Immature natural killer cell (primary cell): ENCODE results near the gene BGN. TPM values are rescaled to one million over a fixed set of nuclear protein-coding genes. Genes with fewer than 3 reads are reported as not detected.

ENCODE experiments used
- DNase-seq, 3 donors: peaks; one replicate each; pipeline ENCODE4 v3.0.0; 2022; ENCODE audit warnings: mixed read lengths in 1 of 3
- H3K27ac Mint-ChIP-seq, 6 donors: one replicate each; pipeline ENCODE4 v1.8.0; 2020; ENCODE audit warnings: mixed read lengths in 6 of 6, mild to moderate bottlenecking in 5 of 6, inconsistent platforms in 4 of 6, moderate library complexity in 3 of 6
- H3K27me3 Mint-ChIP-seq, 3 donors: one replicate each; pipeline ENCODE4 v1.8.0; 2020 to 2021; ENCODE audit warnings: low read depth in 3 of 3, mild to moderate bottlenecking in 3 of 3, mixed read lengths in 3 of 3, moderate library complexity in 3 of 3, inconsistent platforms in 1 of 3
- H3K36me3 Mint-ChIP-seq, 3 donors: one replicate each; pipeline ENCODE4 v1.8.0; 2020; ENCODE audit warnings: mixed read lengths in 3 of 3, inconsistent platforms in 2 of 3, mild to moderate bottlenecking in 2 of 3
- H3K4me1 Mint-ChIP-seq, 2 donors: one replicate each; pipeline ENCODE4 v1.8.0; 2020; ENCODE audit warnings: inconsistent platforms in 2 of 2, mild to moderate bottlenecking in 2 of 2, mixed read lengths in 2 of 2, moderate library complexity in 1 of 2
- H3K4me3 Mint-ChIP-seq, 5 donors: one replicate each; pipeline ENCODE4 v1.8.0; 2020; ENCODE audit warnings: mild to moderate bottlenecking in 5 of 5, mixed read lengths in 5 of 5, inconsistent platforms in 3 of 5, moderate library complexity in 3 of 5
- H3K9me3 Mint-ChIP-seq, 6 donors: one replicate each; pipeline ENCODE4 v1.8.0; 2020; ENCODE audit warnings: mild to moderate bottlenecking in 6 of 6, mixed read lengths in 6 of 6, inconsistent platforms in 4 of 6, moderate library complexity in 3 of 6
- polyA plus RNA-seq, 3 donors: library from polyadenylated mRNA; unstranded; fragments of 300-500 nt; fragmentation: Illumina TruSeq; gene quantifications; one replicate each; pipeline ENCODE4 v1.2.3, GENCODE V29; 2021

Gene BGN
- polyA plus RNA-seq, result not detected

DNA sequence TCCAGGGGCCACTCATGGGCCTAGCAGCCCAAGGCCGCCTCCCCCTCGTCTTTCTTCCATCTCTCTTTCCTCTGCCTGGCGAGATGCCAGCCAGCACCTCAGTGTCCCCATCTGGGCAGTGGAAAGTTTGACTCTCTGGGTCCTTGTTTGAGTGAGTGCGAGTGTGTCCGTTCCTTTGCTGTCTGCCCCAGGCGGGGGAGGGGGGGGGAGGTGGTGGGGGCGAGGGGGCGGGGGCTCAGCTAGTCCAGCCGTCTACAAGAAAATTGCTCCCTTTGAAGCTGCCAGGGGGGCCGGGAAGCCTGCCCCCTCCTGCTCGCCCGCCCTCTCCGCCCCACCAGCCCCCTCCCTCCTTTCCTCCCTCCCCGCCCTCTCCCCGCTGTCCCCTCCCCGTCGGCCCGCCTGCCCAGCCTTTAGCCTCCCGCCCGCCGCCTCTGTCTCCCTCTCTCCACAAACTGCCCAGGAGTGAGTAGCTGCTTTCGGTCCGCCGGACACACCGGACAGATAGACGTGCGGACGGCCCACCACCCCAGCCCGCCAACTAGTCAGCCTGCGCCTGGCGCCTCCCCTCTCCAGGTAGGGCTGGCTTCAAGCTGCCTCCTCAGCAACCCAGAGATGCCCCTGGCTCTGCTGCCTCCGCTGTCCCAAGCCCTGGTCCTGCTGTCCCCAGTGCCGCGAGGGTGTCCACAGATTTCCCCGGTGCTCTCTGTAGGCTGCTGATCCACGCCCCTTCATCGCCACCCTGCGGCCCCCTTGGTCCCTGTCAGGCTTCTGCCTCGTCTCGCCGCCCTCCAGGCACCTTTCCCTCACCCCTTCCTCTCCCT, at the start of gene BGN:
Gene BGN, plus strand, starts transcription at position 440 of the 821 bp plus-strand sequence. CDS start 9,652 bp downstream, outside the sequence.
- H3K27me3 Mint-ChIP-seq, result peaks cover 0 to 2% (median 0%) of the 10 kb centered on the region in 3 donors
- DNase-seq, result no peak
- H3K4me1 Mint-ChIP-seq, result no peaks in the 10 kb centered on the region
- no peak within 1 kb of the TSS for H3K4me3 Mint-ChIP-seq
- H3K36me3 Mint-ChIP-seq, result no peaks in the 10 kb centered on the region
- no peak within 1 kb of the TSS for H3K27ac Mint-ChIP-seq
- H3K9me3 Mint-ChIP-seq, result no peaks in the 10 kb centered on the region

GRCh38 chrX:153445106-153445855, 49.5 kb upstream of the BGN start:
- peaks cover 0 to 1% (median 0%) of the 10 kb centered on the region in 3 donors for H3K27me3 Mint-ChIP-seq

DNA sequence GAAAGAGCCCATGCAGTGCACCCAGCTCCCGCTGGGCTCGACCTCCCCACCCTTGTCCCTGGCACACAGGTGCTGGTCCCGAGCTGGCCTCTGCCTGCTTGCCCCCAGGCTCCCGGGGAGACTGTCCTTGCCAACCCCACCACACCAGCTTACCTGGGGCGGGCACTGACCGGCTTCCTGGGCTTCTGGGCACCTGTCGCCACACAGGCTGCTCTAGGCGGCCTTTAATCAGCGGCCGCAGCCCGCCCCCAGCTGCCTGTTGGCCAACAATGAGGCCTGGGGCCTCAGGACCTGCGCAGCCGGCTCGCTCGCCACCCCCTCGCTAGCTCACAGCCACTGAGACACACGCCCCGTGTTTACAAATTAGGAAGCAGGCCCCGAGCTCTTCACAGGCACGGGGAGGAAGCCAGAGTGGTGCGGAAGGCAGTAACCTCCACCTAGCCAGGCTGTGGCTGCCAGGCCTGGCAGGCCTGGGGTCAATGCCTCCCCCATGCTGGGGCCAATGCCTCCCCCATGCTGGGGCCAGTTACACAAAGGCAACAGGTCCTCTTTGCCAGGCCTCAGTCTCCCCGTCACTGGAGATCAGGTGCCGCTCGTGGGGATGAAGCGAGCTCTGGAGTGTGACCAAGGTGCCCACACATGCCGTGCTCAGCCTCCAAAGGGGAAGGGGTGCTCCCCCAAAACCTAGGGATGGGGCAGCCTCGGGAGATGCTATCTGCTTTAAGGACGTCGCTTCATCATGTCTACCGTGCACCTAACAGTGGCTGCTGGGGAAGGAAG, 48.7 kb upstream of the BGN start, which contains the start of gene TREX2:
Gene TREX2, minus strand, starts transcription at position 201 of the 780 bp plus-strand sequence. CDS start 626 bp downstream, outside the sequence.
- Mint-ChIP-seq H3K36me3 (no peaks in the 10 kb centered on the region), H3K27ac (peak within 1 kb of the TSS in 1 of 6 donors; percentile 16), H3K4me3 (no peak within 1 kb of the TSS), H3K4me1 (no peaks in the 10 kb centered on the region), H3K9me3 (no peaks in the 10 kb centered on the region), H3K27me3 (peaks cover 0 to 2% (median 0%) of the 10 kb centered on the region in 3 donors)
- no peak for DNase-seq

More at GRCh38 chrX:153445106-153445855, 49.5 kb upstream of the BGN start:
- no peaks in the 10 kb centered on the region for H3K4me1 Mint-ChIP-seq
- DNase-seq, result no peak
- H3K4me3 Mint-ChIP-seq, result no peak overlapping the region
- H3K27ac Mint-ChIP-seq, result no peak overlapping the region
- no peaks in the 10 kb centered on the region for H3K9me3 Mint-ChIP-seq
- H3K36me3 Mint-ChIP-seq, result no peaks in the 10 kb centered on the region

DNA sequence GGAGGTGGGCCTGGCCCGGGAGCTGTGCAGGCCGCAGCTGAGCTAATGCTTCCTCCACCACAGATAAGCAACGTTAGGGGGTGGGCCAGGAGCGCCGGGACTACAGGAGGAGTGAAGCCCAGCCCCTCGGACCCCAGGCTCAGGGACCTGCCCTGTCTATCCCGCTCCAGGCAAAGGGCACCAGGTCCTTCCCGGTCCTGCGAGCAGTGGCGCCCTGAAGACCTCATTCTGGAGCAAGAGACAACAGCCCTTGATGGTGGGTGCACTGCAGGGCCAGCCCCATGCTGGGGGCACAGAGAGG, 48.2 kb upstream of the BGN start:
- no peak for DNase-seq
- Mint-ChIP-seq H3K36me3 (no peaks in the 10 kb centered on the region), H3K27ac (peak overlapping the region in 1 of 6 donors; percentile 16), H3K27me3 (peaks cover 0 to 2% (median 0%) of the 10 kb centered on the region in 3 donors), H3K4me3 (no peak overlapping the region), H3K9me3 (no peaks in the 10 kb centered on the region), H3K4me1 (no peaks in the 10 kb centered on the region)

DNA sequence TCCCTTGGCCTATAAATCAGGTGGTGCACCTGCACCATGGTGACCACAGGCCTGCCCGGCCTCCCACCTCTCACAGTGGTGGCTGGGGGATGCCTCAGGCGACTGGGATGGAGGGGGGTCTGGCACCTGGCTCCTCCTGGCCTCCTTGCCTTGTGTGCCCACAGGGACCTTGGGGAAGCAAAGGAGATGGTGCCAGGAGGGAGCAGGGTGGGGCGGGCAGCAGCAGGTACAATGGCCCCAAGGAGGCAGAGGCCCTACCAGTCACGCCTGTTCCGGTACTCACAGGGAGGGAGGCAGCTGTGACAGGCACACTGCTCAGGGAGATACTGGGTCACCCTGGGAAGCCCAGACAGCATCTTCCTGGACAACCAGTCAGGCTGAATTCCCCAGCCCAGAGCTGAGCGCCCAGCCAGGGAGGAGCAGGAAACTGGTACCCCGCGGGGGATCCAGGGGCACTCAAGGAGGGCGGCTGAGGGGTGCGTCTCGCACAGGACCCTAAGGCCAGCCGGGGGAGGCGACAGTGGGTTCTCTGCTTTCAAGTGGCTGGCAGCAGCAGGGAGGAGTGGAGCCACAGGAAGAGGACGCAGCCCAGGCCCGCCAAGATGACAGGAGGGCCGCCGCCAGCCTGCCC, 47.7 kb upstream of the BGN start:
- Mint-ChIP-seq H3K36me3 (no peaks in the 10 kb centered on the region), H3K9me3 (no peaks in the 10 kb centered on the region), H3K4me1 (no peaks in the 10 kb centered on the region), H3K27me3 (peaks cover 0 to 2% (median 0%) of the 10 kb centered on the region in 3 donors), H3K27ac (no peak overlapping the region), H3K4me3 (no peak overlapping the region)
- DNase-seq, result no peak

DNA sequence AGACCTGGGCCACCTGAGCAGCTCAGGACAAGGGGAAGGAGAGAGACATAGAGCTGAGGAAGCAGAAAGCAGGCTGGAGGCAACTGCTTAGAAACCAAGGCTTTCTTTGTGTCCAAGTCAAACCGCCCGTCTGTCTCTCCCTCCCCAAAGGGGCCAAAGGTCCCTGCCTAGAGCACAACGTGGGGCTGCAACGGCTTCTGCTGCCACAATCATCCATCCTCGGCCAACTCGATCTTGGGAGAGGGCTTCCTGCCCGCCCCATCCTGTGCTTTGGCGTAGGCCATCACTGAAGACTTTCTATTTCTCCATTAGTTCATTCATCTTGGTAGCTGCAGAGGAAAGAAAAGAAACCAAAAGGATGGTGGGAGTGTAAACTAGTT, 47.2 kb upstream of the BGN start:
- no peak overlapping the region for H3K27ac Mint-ChIP-seq

DNA sequence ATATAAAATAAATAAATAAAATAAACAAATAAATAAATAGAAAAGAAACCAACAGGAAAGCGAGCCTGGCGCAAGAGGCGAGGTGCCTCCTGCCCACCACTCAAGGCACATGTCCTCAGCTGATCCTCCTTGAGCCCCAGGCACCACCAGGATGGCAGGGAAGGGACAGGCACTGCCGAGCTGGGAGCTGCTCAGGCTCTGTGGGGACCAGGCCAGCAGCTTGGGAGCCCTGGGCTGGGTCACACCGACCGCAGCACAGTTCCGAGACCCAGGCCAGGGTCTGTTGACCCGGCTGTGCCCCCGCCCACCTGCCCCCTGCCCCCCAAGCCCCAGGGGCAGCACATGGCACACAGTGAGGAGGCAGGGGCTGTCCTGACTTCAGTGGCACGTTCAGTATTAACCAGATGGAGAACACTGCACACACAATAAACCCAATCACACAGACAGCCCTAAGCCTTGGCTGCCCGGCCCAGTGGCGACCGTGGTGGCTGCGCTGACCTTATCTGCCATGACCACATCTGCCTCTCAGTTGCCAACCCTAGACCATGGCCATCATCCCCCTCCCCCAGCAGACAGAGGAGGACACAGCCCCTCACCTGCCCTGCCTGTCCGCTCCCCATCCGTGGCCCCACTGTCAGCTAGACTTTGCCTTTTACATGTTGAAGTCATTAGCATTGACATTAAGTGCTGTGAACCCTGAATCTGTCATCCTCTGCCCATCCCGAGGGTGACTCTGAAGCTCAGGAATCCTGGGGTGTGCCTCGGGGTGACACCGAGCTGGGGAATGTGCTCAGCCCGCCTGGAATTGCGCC, 46.0 kb upstream of the BGN start:
- Mint-ChIP-seq H3K36me3 (no peaks in the 10 kb centered on the region), H3K4me3 (no peak overlapping the region), H3K27me3 (peaks cover 0 to 3% (median 0%) of the 10 kb centered on the region in 3 donors), H3K27ac (no peak overlapping the region), H3K4me1 (no peaks in the 10 kb centered on the region), H3K9me3 (no peaks in the 10 kb centered on the region)
- DNase-seq, result no peak

More for the DNA sequence above, 47.2 kb upstream of the BGN start:
- no peaks in the 10 kb centered on the region for H3K36me3 Mint-ChIP-seq
- H3K9me3 Mint-ChIP-seq, result no peaks in the 10 kb centered on the region
- H3K4me1 Mint-ChIP-seq, result no peaks in the 10 kb centered on the region
- H3K27me3 Mint-ChIP-seq, result peaks cover 0 to 2% (median 0%) of the 10 kb centered on the region in 3 donors
- no peak for DNase-seq
- H3K4me3 Mint-ChIP-seq, result no peak overlapping the region

DNA sequence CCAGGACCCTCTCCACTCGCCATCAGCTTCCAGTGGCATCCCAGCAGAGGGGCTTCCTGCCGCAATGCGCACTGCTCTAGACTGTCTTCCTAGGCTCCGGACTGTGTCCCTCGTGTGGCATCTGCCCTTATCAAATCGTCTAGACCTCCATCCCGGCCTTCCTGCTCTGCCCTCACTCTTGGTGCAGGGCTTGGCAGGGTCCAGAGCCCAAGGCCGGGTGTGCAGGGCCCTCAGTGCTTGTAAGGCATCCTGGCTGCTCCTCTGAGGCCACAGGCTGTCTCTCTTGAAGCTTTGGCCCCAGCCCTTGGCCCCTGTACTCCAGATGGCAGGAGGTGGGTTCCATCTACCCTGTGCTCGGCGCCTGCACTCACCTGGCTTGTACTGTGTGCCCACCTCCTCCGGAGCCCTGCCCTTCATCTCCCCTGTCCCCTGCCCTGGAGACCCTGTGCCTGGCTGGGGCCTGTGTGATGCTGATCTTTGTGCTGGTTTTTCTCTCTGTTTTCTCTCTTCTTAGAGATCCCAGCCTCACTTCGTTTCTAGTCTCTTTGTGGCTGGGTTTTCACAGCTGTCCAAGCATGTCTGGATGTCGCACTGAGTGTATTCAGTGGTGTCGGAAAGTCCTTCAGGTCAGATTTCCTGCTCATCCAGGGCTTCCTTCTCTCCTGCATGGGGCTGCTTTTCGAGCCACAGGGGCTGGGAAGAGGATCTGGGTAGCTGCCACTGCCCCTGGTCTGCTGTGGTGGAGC, 45.2 kb upstream of the BGN start:
- H3K4me3 Mint-ChIP-seq, result no peak overlapping the region
- H3K36me3 Mint-ChIP-seq, result no peaks in the 10 kb centered on the region
- no peaks in the 10 kb centered on the region for H3K4me1 Mint-ChIP-seq
- H3K27ac Mint-ChIP-seq, result no peak overlapping the region
- peaks cover 0 to 3% (median 0%) of the 10 kb centered on the region in 3 donors for H3K27me3 Mint-ChIP-seq
- no peak for DNase-seq
- H3K9me3 Mint-ChIP-seq, result no peaks in the 10 kb centered on the region

DNA sequence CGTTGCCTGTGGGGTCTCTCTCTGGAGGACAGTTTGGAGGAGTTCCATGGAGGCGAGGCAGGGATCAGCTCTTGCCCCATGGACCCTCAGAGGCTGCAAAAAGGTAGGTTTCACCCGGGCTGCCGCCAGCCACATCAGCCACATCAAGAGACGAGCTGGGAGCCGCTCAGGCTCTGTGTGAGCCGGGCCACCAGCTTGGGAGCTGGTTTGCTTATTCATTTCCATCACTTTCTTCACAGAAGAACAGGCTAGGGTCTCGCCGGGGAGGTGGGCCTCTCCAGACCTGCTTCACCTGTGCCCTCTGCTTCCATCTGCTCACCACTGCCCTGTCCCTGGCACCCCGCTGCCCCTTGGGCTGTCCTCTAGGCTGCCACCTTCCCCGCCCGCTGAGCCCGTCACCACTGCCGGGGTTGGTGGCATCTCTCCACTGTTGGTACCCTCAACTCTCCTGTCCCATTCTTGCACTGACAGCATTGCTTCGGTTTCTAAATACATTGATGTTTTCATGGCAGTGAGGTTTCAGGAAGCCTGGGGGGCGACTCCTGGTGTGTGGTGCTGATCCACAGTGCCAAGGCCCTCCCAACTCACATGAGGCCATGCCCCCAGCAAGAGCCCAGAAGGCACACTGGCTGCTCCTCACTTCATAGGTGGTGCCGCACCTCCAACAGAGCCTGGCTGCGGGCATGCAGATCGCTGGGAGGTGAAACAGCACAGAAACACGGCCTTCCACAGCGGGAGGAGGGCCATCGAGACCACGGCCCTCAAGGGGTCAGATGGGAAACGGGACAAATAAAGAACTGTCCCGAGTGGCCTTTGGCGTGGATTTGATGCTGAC, 44.4 kb upstream of the BGN start:
- no peak overlapping the region for H3K27ac Mint-ChIP-seq
- H3K4me3 Mint-ChIP-seq, result no peak overlapping the region
- no peaks in the 10 kb centered on the region for H3K9me3 Mint-ChIP-seq
- H3K36me3 Mint-ChIP-seq, result no peaks in the 10 kb centered on the region
- H3K27me3 Mint-ChIP-seq, result peaks cover 0 to 3% (median 0%) of the 10 kb centered on the region in 3 donors
- no peaks in the 10 kb centered on the region for H3K4me1 Mint-ChIP-seq
- no peak for DNase-seq

DNA sequence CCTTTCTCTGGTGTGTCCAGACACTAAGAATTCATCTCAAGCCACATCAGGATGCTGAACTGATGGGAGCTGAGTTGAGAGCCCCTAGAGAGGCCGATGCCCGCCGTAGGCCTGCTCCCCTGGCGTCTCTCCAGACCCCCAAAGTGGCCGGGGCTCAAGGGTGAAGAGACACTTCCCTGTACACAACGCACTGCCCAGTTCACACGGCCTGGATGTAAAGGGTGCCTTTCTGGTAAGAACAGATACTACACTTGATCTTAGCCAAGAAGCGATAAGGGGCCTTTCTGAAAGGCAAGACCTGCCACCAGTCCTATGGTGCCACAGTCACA, 43.9 kb upstream of the BGN start:
- Mint-ChIP-seq H3K4me3 (no peak overlapping the region), H3K36me3 (no peaks in the 10 kb centered on the region), H3K27me3 (peaks cover 0 to 3% (median 0%) of the 10 kb centered on the region in 3 donors), H3K4me1 (no peaks in the 10 kb centered on the region), H3K27ac (no peak overlapping the region), H3K9me3 (no peaks in the 10 kb centered on the region)
- DNase-seq, result no peak

DNA sequence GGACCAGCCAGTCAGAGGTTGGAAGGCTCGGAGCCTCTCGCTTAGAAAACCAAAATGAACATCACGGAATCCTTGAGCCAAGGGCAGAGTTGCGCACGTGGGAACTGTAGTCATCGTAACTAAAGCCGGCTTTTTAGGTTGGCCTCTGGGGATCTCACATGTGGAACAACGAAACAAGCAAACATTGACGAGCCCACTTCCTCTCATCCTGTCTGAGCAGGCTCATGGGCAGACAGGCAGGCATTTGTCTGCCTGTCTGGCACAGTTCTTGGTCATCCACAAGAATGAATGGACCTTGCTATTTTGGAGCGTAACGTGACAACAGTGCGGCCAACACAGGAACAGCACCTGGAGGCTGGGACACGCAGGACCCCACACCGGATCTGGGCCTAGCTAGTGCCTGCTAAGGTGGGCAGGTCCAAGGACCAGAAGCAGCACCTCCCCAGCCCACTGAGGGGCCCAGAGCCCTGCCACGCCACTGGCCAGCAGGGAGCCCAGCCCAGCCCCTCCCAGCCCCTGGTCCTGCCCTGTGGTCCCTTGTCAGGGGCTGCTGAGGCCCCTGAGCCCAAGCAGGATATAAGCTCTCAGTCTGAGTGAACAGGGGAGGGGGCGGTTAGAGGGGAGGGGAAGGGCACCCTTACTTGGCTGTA, 39.8 kb upstream of the BGN start:
- Mint-ChIP-seq H3K27ac (no peak overlapping the region), H3K4me3 (no peak overlapping the region), H3K4me1 (no peaks in the 10 kb centered on the region), H3K9me3 (no peaks in the 10 kb centered on the region), H3K36me3 (peaks cover 0 to 6% (median 5%) of the 10 kb centered on the region in 3 donors), H3K27me3 (peaks cover 0 to 6% (median 0%) of the 10 kb centered on the region in 3 donors)
- no peak for DNase-seq
